OCI-M2 (cell line): ENCODE data around the gene PDGFD.

ENCODE experiments used
- DNase-seq: peaks from one replicate; lab custom pipeline; 2025; ENCODE audit not compliant: unreplicated experiment; lab: John Stamatoyannopoulos, UW

PDGFD gene

DNA sequence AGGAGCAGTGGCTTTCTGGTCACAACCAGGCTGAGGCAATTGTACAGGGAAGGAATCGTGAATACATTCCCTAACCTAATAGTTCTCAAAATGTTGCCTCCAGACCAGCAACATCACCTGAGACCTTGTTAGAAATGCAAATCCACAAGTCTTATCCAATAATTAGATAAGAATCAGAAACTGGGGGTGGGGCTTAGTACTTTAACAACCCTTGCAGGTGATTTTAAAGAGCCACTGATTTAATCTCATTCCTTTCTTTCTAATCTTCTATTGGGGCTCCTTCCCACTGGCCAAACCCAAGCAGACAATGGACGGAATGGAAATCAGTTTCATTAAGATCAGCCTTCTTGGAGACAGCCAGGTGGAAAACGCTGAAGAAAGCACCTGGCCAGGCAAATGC, 269.9 kb downstream of the PDGFD start:
- DNase-seq: no peak

DNA sequence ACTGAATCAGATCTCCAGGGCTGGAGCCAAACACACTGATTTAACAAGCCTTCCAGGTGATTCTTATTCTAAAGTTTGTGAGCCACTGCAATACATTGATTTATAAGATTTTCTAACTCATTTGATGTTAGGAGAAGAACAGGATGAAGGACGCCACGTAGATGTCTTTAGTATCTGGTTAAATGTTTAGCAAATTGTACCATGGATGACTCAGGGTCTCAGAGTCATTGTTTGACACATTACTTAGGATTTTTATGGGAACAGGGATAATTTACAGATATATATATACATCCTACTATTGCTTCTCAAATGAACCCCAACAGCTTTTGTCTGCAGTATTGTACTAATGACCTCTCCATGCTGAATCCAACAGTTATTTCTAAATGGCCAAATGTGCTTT, 270.6 kb downstream of the PDGFD start:
- no peak for DNase-seq

DNA sequence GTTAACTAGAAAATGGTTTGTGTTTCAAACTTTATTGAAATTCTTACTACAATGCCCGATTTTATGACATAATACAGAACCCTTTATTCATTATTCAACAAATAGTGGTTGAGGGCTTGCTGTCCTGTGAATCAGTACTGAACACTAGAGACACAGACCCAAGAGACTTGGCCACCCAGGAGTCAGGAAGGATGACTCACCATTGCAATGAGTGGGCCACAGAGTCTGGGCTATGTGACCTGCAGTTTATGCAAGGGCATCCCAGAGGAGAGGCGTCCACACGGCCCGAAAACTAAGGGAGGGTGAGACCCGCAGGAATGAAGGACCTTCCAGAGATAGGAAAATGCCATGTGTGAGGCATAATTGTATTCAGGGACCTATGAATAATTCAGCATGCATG, 271.3 kb downstream of the PDGFD start:
- DNase-seq: no peak

DNA sequence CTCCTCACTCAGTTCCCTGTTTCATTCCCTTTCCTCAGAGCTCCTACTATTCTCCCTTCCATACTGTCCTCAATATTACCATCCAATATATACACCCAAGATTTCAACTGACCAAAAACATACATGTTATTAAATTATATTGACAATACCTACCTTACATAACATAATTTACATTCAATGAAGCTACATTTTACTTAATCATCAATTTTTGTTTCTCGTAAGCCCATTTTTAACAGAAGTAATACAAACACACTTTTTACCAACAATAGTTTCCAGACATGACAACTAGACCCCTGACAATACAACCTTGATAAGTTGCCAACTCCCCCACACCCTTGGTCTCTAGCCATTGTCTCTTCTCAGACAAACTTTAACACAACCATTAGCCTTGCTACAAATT, 273.3 kb downstream of the PDGFD start:
- no peak for DNase-seq

DNA sequence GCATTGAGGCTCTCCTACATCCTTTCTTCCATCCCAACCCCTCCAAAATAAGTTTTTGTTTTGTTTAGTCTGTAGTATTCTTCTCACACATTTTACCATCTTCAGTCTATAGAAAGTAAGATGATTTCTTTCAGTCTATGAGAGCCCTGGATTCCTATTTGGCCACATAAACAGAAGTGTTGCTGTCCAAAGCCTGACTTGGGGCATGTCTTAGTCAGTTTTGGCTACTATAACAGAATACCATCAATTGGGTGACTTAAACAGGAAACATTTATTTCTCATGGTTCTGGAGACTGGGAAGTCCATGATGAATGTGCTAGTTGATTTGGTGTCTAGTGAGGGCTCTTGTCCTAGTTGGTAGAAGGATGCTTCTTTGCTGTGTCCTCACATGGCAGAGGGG, 274.3 kb downstream of the PDGFD start:
- DNase-seq: no peak

DNA sequence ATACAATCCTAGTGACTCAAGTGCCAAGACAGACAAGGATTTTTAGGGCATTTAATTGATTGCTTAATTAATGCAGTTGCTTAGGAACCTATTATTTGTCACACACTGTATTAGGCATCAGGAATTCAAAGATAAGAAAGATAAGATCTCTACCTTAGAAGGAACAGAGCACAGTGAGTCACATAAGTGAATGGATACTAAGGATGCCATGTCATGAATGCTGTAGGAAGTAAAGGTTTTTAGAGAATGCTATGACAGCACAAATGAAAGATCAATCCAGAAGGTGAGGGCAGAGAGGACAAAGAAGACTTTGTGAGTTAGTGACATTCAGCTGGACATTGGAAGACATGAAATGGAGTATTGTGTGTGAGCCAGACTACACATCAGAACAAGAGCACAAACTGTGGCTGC, 275.4 kb downstream of the PDGFD start:
- DNase-seq: no peak

DNA sequence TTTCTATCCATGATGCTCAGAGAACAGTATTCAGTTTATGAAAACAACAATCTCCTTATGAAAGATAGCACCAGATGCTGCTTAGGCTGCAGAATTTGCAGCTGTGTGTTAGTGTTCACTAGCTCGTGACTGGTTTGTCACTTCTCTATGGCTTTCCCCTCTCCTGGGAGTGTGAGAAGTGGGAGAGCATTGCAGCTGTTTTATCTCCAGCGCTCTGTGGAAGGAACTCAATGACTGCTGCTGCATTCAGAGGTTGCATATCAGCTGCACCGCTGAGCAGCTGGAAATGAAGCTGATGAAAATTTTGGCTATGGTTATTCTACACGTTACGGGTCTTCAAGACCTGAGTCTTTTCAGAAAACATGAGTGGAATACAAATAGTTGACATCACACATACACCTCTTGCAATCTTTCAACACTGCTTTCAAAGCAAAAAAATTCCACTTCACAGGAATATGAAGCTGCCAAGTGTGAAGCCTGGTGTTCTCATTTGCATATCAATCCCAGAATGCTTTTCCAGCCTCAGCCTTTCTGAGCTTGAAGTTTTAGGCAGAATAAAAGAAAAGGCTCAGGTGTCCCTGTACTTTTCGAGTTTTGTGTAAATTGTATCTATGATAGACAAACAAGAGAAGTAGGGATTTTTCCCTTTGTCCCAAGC, 276.8 kb downstream of the PDGFD start:
- no peak for DNase-seq

DNA sequence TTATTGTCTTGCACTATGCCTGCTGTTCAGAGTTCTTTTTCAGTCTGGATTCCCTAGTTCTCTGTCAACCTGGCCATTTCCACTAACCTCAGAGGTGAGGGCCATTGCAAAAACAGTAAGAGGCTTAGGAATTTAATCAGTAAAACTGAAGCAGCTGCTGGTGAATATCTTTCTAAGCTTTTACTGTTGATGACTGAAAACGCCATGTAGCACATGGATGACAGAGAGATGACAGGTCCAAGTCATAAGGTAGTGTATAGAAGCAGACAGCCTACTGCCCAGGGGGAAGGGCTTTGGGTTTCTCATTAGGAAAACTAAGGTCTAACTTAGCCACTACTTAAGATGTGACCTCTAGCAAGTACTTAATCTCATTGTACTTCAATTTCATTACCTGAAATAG, 280.1 kb downstream of the PDGFD start:
- DNase-seq: no peak

DNA sequence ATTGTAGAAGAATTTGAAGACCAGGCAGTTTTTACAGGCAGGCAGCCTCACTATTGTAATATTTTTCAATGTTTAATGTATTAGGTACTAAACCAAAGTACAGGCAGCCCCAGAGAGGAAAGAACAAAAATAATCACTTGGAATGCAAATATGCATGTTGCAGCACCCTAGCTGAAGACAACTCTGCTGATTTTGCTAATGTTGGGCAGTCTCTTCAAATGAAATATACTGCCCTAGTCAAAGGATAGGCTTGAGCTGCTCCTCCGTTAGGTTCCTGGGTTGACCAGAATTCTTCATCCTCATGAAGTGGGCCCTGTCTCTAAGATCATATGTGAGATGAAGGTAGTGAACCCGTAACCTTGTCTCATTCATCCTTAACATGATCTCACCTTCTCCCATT, 280.7 kb downstream of the PDGFD start:
- no peak for DNase-seq

DNA sequence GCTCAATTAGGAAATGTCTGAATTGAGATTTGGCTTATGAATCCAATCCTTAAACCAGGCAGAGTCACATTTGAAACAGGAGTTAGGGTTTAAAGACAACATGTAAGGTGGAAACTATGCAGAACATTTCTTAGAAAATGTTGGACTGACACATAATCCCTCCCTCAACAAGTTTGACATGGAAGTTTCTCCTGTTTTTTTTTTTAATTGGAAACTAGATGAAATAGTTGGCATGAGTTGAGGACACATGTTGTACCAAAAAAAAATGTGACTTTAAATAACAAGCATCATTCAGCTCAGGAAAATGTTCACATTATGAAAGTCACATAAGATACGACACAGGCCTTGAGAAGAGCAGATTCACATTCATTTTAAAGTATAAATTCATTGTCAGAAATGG, 282.4 kb downstream of the PDGFD start:
- no peak for DNase-seq

DNA sequence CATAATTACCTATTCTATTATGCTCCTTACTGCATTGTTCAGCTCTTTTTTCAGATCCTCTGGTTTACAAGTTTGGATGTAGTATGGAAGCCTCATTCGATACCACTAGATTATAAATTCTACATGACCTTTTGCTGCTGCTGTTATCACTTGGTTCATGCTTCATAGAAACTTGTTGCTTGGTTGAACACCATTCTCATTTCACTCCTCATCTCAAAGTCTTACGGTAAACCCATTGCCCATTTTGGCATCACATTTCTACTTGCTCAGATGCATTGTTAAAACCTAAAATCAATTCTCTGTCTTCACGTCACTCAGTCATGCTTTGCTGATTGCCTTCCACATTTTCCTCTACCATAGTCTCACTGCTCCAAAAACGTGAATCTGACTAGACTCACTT, 283.0 kb downstream of the PDGFD start:
- DNase-seq: no peak

DNA sequence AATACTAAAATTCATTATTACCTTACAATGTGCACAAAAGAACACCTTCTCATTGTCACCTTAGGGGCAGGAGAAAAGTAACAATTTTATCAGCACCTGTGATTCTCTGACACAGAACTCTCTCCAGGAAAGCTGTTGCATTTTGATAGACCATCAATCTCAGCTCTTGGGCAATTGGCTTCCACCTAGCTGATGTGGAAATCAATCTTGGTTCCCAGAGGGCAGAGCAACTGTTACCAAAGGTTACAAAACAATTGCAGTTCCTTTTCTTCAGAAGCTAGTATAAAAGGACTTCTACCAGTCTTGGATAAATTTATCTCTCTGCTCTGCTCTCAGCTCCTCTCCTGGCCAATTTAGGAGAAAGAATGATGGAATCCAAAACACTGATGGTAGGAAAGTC, 285.3 kb downstream of the PDGFD start:
- DNase-seq: no peak

DNA sequence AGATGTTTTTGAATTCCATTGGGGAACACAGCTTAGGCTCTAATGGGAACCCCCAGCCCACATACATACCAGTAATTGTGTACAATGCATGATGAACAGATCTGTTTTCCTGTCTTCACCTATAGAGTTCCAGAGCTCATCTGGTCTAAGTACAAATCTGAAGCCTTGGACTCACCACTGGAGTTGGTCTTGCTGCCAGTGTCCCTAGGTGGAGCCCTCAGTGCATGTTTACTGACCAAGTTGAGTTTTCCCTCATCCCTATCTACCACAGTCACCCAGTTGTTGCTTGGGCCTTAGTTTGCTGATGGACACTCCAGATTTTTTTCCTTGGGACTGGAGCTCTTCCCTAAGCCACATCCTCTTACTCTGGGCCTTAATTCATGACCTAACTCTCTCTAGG, 286.7 kb downstream of the PDGFD start:
- DNase-seq: no peak

DNA sequence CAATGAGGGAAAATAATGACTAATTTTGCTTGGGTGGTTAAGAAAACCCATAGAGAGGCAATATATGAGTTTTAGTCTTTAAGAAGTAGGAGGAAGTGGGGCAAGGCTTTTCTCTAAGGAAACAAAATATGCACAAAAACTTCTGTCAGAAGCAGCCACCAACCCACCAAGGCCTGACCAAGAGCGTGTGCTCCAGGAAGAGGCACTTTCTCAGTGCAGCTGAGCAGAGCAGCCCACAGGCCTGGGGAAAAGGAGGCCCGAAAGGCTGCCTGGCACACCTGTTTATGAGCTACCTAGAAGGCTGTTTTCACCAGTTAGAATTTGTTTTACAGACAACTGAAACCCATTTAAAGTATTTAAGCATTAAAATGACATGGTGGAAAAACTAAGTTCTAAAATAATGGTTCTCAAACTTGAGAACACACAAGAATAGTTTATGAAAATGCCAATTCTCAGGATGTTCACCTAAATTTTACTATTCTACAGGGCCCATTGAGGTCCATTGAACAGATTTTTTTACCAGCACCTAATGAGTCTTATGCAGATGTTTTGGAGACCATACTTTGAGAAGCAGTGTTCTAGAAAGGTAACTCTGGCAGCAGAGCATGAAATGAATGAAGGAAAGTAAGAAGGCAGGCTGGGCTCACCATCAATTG, 288.0 kb downstream of the PDGFD start:
- DNase-seq: no peak

DNA sequence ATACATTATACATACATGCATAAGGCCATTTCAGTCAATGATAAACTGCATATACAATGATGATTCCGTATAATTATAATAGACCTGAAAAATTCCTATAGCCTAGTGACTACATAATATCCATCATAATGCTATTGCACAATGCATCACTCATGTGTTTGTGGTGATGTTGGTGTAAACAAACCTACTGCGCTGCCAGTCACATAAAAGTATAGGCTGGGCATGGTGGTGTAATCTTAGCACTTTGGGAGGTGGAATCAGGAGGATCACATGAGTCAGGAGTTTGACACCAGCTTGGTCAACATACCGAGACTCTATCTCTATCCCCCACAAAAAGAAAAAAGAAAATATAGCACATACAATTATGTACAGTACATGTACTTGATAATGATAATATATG, 291.2 kb downstream of the PDGFD start:
- DNase-seq: no peak

DNA sequence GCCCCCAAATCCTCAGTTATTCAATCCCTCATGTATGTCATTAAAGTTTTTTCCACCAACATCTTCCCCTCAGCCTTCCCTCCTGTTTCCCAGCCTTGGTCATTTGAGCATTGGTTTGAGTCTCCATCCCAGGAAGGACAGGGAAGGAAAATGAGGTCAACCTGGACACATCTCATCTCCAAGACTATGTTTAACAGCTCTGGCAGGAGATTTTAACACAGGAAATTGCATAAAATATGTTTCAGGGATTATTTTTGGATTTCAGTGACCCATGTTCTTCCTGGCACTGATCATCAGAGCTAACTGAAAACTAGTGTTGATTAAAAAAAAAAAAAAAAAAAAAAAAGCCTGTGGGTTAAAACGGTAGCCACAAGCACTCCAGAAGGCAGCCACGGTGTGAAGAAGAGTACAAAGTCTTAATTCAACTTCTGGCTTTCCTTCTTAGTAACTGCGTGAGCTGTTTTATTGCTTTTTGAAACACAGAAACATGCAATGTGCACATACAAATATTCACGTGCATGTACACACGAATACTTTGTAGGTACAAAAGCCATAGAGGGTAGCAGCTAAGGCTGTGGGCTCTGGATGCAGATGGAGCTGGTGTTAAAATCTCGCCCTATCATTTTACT, 291.9 kb downstream of the PDGFD start:
- no peak for DNase-seq

DNA sequence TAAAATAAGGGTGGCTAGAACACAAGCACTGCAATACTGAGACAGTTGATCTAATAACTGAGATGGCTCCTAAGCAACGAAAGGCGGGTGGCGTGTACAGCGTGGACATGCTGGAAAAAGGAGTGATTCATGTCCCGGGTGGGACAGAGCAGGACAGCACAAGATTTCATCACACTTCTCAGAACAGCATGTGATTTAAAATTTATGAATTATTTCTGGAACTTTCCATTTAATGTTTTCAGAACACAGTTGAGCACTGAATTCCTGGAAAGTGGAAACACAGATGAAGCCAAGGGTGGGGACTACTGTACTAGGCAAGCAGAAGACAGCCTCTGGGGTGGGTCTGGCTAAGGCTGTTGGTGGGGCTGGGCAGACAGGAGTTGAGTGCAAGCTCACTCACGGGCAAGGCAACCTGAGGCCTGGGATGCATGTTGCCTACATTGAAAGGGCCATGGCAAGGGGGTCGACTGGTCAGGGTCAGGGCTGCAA, 293.1 kb downstream of the PDGFD start:
- DNase-seq: no peak

DNA sequence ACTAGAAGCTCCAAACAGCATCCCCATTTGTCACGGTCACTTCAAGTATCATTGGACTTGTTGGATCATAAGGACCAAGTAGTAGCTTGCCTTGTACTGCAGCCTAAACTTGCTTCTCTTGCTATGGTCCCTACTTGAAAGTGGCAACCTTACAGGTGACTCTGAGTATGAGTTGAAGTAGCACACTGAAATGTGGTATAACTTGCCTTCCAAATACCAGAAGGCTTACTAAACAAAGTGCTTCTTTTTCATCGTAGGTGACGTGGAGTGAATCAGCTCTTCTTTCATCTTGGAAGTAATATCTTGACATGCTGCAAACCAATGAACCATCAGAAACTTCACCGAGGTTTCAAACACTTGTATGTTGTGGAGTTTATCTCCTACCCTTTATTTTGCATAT, 296.5 kb downstream of the PDGFD start:
- DNase-seq: no peak

DNA sequence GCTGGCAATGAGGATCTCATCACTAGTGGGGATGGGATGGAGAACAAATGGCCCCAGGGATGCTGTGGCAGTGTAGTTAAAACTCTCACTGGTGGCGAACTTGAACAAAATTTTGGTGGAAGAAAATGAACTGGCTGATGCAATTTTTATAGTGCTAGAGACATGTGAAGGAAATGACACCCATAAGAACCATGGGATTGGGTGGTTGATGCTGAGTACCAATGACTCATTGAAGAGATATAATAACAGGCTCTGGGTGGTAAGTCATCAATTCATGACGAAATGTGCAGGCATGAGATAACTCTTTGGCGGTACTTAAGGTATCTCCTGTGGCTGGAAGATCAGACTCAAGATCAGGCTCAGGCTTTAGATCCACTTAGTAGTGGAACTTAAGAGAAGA, 300.4 kb downstream of the PDGFD start:
- DNase-seq: no peak

DNA sequence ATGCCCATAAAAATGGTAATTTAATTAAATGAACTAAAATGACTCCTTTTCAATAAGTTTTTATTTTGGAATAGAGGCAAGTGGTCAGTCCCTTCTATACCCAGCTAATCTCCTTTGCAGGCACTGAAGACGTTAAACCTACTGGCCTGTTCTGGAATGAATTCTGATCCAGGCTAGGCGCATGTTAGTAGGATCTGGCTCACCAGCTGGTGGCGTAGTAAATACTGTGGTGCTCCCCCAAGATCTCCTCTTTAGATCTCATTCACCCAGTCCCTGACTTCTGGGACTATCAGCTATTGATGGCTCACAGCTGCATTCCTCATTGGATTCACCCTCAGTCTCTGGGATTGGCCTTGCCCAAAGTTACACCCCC, 301.2 kb downstream of the PDGFD start:
- DNase-seq: no peak

DNA sequence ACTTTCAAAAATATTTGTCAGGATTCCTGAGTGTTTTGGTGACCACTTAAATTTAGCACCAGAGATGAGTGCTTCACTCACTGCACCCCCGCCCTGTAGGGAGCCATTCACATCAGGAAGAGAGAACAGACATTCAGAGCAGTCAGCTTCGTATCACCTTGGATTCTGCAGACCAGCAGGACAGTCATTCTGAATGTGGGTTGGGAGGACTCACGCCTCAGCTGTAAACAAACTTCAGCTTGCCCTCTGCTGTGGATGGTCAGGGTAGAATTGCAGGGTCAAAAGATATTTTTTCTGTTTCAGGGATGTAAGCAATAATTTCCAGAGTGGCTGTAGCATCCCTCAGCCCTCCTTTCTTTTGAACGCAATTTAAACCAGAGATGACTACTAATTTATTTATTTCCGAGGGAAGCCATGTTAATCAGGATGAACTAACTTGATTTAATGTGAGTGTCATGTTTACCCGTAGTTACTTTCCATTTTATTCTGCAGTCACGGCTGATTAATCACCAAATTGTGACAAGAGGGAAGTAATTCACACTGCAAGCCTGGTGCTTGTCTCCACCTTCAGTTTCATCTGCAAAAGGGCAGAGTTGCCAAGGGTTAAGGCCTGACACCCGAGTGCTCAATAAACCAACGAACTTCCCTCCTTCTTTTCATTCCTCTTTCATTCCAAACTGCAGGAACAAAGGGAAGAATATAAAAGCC, 301.7 kb downstream of the PDGFD start:
- DNase-seq: no peak
